Upper lobe of right lung (tissue), 1 donor: ENCODE results near the gene NR5A2. TPM values are rescaled to one million over a fixed set of nuclear protein-coding genes. Genes with fewer than 3 reads are reported as not detected.

Source experiments
- ATAC-seq: fragments of 200-7000 bp; cut with Tn5 transposase; one replicate; pipeline ENCODE4 v1.9.1; 2020; ENCODE audit warnings: mild to moderate bottlenecking, moderate library complexity
- DNase-seq: peaks from one replicate; pipeline ENCODE4 v3.0.0-alpha.2; 2020
- H3K27ac ChIP-seq: fragments of 200-600 bp; one replicate; pipeline ENCODE4 v1.8.0; 2022
- H3K27me3 ChIP-seq: fragments of 200-600 bp; one replicate; pipeline ENCODE4 v1.8.0; 2022; ENCODE audit warnings: mild to moderate bottlenecking
- H3K36me3 ChIP-seq: fragments of 200-600 bp; one replicate; pipeline ENCODE4 v1.8.0; 2022
- H3K4me1 ChIP-seq: fragments of 200-600 bp; one replicate; pipeline ENCODE4 v1.8.0; 2022
- H3K4me3 ChIP-seq: fragments of 200-600 bp; one replicate; pipeline ENCODE4 v1.8.0; 2022; ENCODE audit warnings: mild to moderate bottlenecking
- H3K9me3 ChIP-seq: fragments of 200-600 bp; one replicate; pipeline ENCODE4 v1.8.0; 2022
- intact Hi-C: fragments of 100-400 bp; cut with DNase I; formaldehyde crosslinking; loops from one replicate; pipeline ENCODE4 v1.11.0; 2022
- long read RNA-seq: library from polyadenylated mRNA; unstranded; transcript quantifications from one replicate; pipeline ENCODE4 v2.0.0, GENCODE V29; 2021
- total RNA-seq: library from RNA; stranded (reverse); fragmentation: NEBNext Ultra II Directional; extraction: Animal tissue kit (Norgen Biotek cat#: 25700); gene quantifications from one replicate; pipeline ENCODE4 v1.2.1, GENCODE V29; 2021
- TF ChIP-seq, protein P1 (sequence below): fragments of 200-600 bp; IDR thresholded peaks from one replicate; pipeline ENCODE4 v1.8.0; 2022; ENCODE audit warnings: antibody characterized with exemption
- donor health status: DM: no; HTN: yes; CAD: no; lungs with severe emphysema.

The NR5A2 gene
- total RNA-seq, result 8.1 TPM
- long read RNA-seq, full-length matches to known transcripts, result 4 of 23 reads
- long read RNA-seq, partial matches to known transcripts, result 9 of 23 reads
- long read RNA-seq, other reads (novel, unspliced or antisense), result 10 of 23 reads

DNA sequence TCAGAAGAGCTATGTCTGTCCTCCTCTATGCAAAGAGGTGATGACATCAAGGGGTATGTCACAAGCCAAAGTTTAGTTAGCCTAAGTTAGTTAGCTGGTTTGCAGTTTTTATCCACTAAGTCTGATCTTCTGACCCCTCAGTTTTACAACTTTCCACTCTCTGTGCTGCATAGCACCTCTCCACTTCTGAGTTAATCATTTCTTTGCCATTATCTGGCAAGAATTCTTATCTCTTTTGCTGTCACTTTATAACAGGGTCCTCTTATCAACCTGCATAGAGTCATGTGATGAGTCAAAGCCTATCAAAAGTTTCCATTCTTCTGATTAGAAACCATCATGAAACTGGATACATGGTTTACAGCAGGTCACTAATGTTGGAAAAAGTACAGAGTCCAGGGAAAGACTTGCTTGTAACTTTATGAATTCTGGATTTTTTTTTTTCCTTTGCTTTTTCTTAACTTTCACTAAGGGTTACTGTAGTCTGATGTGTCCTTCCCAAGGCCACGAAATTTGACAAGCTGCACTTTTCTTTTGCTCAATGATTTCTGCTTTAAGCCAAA lies at the start of gene NR5A2:
Gene NR5A2 (plus strand): TSS at position 447 of the 560 bp plus-strand sequence. CDS start 138 bp downstream, outside the sequence.
- H3K36me3 ChIP-seq, result no peaks in the 10 kb centered on the region
- peak within 1 kb of the TSS; percentile 50 for H3K4me3 ChIP-seq
- peaks cover 5% of the 10 kb centered on the region for H3K4me1 ChIP-seq
- DNase-seq (no peak), ATAC-seq (no peak)
- no peak within 1 kb of the TSS for H3K27ac ChIP-seq
- intact Hi-C loops, result no loop called here
- H3K27me3 ChIP-seq, result peaks cover 43% of the 10 kb centered on the region
- no peaks in the 10 kb centered on the region for H3K9me3 ChIP-seq
- TF ChIP-seq, protein P1, sequence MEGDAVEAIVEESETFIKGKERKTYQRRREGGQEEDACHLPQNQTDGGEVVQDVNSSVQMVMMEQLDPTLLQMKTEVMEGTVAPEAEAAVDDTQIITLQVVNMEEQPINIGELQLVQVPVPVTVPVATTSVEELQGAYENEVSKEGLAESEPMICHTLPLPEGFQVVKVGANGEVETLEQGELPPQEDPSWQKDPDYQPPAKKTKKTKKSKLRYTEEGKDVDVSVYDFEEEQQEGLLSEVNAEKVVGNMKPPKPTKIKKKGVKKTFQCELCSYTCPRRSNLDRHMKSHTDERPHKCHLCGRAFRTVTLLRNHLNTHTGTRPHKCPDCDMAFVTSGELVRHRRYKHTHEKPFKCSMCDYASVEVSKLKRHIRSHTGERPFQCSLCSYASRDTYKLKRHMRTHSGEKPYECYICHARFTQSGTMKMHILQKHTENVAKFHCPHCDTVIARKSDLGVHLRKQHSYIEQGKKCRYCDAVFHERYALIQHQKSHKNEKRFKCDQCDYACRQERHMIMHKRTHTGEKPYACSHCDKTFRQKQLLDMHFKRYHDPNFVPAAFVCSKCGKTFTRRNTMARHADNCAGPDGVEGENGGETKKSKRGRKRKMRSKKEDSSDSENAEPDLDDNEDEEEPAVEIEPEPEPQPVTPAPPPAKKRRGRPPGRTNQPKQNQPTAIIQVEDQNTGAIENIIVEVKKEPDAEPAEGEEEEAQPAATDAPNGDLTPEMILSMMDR, result no peak

- intact Hi-C loops, result no loop called here
- H3K27ac ChIP-seq, result no peak overlapping the region
- H3K4me1 ChIP-seq, result no peaks in the 10 kb centered on the region
- no peaks in the 10 kb centered on the region for H3K27me3 ChIP-seq
- no peak overlapping the region for H3K4me3 ChIP-seq
- no peaks in the 10 kb centered on the region for H3K9me3 ChIP-seq
- TF ChIP-seq, protein P1, result no peak
- DNase-seq (no peak), ATAC-seq (no peak)
- H3K36me3 ChIP-seq, result no peaks in the 10 kb centered on the region
Observed at GRCh38 chr1:199978408-199978940, 49.0 kb upstream of the NR5A2 start.

DNA sequence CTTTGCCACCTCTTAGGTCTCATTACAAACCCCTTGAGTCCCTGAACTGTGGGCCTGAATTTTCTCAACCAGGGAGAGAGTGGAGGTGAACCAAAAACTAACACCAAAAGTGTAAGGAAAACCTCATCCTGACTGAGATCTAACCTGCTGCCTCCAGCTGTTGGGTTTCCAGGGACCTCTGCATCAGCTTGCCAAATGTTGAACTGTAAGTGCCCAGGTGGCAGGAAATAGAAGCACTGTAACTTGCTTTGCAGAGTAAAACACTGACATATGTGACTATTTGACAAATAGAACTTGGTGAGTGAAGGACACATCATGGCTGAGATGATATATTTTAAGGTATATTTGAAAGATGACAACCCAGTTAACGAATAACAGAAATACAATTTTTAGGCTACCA lies 48.4 kb upstream of the NR5A2 start:
- DNase-seq, result no peak
- TF ChIP-seq, protein P1, result no peak
- H3K4me3 ChIP-seq, result no peak overlapping the region
- no peaks in the 10 kb centered on the region for H3K9me3 ChIP-seq
- no peaks in the 10 kb centered on the region for H3K36me3 ChIP-seq
- H3K4me1 ChIP-seq, result no peaks in the 10 kb centered on the region
- intact Hi-C loops, result no loop called here
- no peak overlapping the region for H3K27ac ChIP-seq
- H3K27me3 ChIP-seq, result no peaks in the 10 kb centered on the region
- ATAC-seq, result no peak

DNA sequence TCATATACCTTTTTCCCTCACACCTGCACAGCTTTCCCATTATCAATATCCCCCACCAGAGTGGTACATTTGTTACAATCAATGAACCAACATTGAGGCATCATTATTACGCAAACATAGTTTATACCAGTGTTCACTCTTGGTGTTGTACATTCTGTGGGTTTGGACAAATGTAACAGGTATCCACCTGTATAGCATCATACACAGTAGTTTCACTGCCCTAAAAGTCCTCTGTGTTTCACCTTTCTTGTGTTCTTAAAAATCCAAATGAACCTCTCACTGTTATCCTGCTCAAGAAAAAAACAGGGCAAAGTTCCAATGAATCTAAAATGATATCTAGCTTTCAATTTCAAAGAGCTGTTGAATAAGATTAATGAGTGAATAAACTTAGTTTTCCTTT lies 45.9 kb upstream of the NR5A2 start:
- H3K4me3 ChIP-seq, result no peak overlapping the region
- no peaks in the 10 kb centered on the region for H3K4me1 ChIP-seq
- H3K9me3 ChIP-seq, result no peaks in the 10 kb centered on the region
- H3K27ac ChIP-seq, result no peak overlapping the region
- ATAC-seq (no peak), DNase-seq (no peak)
- no peaks in the 10 kb centered on the region for H3K27me3 ChIP-seq
- TF ChIP-seq, protein P1, result no peak
- no peaks in the 10 kb centered on the region for H3K36me3 ChIP-seq
- intact Hi-C loops, result no loop called here

DNA sequence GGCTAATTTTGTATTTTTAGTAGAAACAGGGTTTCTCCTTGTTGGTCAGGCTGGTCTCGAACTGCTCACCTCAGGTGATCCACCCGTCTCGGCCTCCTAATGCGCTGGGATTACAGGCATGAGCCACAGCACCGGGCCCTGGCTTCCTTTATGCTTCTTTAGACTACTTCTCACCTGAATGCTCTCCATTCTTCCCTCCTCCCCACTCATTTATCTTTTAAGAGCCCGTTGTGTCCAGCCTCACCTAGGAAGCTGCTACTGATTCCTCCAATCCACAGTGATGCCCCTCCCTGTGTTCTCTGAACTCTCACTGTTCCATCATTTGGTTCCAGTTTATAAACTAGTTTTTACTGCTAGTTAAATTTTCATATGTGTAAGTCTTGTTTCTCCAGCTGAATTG lies 44.9 kb upstream of the NR5A2 start:
- TF ChIP-seq, protein P1, result no peak
- no peaks in the 10 kb centered on the region for H3K27me3 ChIP-seq
- intact Hi-C loops, result no loop called here
- no peak overlapping the region for H3K4me3 ChIP-seq
- no peaks in the 10 kb centered on the region for H3K4me1 ChIP-seq
- DNase-seq (no peak), ATAC-seq (no peak)
- H3K36me3 ChIP-seq, result no peaks in the 10 kb centered on the region
- no peaks in the 10 kb centered on the region for H3K9me3 ChIP-seq
- H3K27ac ChIP-seq, result no peak overlapping the region
